T-helper 2 cell (primary cell): ENCODE data around the gene MGARP.
"Not testable (repeated sequence)": the region's sequence is repeated elsewhere in the genome, so short reads cannot be mapped to it uniquely, and the experiment has no call there.

Source experiments
- DNase-seq, 5 experiments: peaks; one replicate each; pipeline versions ENCODE4 v3.0.0 to v3.0.0-alpha.2; 2012 to 2022

The MGARP gene

DNA sequence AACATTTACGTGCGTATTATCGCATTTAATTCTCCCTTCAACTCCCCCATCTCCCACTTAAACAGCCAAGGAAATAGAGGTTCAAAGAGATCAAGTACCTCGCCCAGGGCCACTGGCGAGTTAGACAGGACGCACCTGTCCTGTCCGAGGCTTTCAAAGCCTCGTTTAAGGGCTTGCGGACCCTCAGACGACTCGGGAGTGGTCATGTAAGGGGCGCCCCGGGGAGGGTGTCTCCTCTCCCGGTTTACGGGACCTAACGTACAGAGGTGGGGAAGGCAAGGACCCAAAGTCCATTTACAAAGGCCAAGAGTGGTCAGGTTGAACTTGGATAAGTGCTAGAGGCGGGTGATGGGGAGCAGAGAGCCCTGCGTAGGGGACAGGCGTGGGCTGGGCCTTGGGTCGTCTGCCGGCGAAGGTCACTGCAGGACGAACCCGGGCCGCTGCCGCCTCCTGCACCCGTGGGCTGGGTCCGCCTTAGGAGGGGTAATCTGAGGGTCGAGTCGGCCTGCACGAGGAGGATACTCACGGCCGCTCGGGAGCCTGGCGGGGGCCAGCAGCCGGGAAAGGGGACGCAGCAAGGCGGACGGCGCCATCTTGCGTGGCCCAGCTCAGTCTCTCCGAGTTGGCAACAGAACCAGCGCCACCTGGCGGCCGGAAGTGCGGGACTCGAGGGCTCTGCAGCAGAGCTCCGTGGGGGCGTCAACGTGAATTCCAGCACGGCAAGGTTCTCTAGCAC lies 15.3 kb upstream of the MGARP start:
- DNase-seq, result peak; percentile 86 to 99 (median 96)

DNA sequence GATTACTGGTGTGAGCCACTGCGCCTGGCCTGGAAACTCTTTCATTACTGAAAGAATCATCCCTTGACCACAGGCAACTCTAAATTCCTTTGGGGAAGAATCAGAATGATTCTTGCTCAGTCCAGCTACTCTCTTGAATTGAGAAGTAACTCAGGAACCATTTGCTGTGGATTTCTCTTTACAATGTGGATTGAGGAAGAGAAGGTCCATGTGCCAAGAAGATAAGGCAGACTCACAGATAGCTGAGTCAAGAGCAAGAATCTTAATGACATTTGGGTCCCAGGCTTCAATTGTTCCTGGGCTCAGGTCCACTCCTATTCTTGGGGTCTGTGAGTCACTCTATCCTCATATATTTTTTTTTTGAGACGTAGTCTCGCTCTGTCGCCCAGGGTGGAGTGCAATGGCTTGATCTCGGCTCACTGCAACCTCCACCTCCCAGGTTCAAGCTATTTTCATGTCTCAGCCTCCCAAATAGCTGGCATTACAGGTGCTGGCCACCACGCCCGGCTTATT lies 6.2 kb upstream of the MGARP start:
- no peak for DNase-seq

DNA sequence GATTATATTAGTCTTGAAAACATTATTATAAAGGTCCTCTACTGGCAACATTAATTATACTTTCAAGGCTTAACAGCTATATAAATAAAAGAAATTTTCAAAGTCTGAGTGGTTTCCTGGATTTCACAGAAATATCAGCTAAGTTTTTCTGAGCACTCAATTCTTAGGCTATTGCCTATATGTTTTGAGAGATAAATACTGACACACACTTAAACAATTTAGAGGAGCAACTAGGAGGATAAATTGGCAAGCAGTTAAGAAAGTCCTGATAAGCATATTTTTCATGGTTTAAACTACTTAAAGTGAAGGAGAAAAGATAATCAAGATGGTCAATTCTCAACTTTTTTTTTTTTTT lies 2.7 kb upstream of the MGARP start:
- DNase-seq, result no peak

- no peak for DNase-seq
Observed at GRCh38 chr4:139282065-139282720, 2.2 kb upstream of the MGARP start.

- DNase-seq, result no peak
Observed at GRCh38 chr4:139278912-139279759, 889 bp downstream of the MGARP start.

DNA sequence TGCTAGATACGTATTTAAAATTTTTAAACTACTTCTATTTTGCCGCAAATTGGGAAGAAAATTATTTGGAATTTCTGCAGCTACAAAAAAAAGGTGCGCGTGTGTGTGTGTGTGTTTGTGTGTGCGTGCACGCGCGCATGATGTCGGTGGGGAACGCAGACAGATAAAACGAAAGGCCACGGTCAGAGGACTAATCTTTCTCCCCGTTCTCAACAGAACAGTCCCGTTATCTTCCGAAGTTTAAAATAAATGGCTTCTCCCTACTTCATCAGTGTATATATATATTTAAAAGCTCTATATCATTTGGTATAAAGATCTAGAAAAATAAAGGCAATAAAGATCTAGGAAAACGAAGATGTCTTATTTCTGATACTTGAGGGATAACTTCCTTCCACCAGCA lies 1.5 kb downstream of the MGARP start:
- DNase-seq, result no peak

DNA sequence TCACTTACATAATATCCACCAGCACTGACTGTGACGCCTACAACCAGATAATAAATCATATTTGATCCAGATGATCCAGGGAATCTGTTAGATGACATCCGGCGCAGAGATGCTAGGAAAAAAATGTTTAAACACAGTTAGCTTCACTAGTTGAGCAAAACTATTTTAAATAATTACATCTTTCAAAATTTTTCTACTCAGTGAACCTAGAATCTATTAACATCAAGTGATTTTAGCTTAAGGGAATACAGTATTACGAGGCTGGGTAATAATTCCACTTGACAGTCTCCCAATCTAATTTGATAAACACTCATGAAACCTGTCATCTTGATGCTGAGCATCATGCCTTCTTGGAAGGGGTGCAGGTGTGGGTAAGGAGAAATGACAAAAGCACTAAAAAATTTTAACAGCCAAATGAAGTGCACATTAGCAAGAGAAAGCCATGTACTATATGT lies 4.7 kb downstream of the MGARP start:
- no peak for DNase-seq

- no peak for DNase-seq
Observed at GRCh38 chr4:139274790-139275189, 5.2 kb downstream of the MGARP start.

DNA sequence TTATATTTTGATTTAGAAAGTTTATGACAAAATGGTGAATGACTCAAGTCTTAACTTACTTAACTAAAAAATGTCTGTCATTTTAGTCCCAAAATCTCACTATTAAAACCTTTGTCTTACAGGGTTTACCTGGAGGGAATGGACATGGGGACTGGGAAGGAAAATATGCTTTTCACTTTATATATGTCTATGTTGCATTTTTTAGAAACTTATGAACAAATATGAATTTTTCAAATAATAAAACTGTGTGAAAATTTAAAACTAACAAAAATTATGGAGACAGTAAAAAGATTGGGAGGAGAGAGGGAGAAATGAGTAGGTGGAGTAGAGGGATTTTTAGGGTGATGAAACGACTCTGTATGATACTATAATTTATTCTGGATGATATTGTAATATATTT lies 6.2 kb downstream of the MGARP start:
- no peak for DNase-seq

DNA sequence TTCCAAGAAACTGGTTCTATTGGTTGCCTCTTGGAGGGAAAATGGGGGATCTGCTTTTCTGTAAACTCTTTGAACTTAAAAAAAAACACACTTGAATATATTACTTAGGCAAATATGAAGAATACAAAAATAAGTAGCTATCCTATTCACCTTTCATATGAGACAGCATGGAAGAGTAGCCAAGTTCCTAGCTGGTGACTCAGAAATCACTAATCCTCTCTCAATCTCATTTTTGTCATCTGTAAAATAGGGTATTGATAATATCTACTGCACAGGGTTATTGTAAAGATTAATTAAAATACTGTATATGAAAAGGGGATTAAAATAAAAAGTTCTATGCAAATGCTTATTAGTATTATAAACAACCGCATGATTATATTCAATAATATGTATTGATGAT lies 12.7 kb downstream of the MGARP start:
- no peak for DNase-seq

DNA sequence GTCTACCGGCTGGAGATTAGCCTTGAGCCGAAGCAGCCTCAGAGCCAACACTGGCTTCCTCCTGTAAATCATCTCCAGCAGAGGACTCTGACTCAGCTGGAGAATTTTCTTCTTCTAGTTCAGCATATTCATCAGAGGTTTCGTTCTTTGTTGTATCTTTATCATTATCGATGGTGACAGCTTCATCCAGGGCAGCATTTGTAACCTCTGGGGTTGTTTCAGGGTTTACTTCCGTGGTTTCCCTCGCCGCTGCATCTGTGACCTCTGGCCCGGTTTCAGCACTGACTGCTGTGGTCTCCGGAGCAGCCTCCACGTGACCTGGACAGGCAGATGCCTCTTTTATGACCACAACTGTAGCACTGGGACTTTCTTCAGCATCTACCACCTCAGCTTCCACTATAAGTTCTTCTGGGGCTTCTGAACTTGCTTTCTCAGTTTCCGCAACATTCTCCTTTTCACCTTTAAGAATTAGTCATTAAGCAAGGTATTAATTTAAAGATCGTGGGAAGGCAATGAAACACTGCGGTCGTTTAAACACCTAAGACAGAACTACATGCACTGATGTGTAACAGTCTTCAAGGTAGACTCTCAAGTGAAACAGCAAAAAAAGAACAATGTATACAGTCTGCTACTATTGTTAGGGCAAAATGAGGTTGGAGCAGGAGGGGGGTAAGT lies 13.3 kb downstream of the MGARP start:
- DNase-seq, result peak; percentile 22 to 98 (median 71)

DNA sequence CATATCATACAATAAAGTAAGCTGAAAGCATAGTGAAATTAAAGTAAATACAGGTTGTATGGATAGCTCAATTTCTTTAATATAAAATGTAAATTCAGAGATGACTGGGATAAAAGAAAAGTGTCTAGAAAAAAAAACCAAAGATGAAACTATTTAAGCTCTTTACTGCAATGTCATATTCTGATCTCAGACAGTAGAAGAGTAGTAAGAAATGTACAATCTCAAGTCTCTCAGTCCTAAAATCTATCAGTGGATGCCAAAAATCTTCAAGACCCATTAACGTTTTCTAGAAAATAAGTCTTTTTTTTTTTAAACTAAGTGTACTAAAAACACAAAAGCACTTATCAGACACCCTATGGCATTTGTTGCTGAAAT lies 13.8 kb downstream of the MGARP start:
- DNase-seq, result no peak

DNA sequence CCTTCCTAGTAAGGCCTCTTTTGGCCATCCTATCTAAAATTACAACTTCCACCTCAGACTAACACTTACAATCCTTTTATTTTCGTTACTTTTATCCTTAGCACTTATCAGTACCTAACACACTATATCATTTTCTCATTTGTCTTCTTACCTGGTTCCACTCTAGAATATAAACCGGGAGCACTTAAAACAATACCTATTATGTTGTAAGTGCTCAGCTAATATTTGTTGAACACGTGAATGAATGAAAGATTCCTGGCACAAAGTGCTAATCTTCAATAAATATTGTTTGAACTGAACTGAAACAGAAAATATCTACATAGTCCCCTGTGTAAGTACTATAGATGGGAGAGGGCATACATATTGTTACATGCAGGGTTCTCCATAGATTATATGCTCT lies 14.4 kb downstream of the MGARP start:
- no peak for DNase-seq

DNA sequence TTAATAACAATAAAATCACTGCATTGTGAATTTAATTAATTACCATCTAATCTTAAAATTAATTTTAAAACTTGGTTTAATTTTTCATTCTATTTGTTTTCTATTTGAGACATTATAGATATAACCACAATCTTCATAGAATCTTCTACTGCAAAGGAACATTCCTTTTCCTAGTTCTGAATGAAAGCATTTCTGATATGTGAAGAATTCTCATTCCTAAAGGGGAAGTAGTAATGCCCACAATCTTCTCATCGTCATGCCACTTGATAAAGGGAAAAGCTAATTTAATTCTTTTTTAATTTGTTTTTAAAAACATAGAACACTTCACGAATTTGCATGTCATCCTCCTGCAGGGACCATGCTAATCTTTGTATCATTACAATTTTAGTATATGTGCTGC lies 23.7 kb downstream of the MGARP start:
- DNase-seq, result no peak

- DNase-seq, result not testable (repeated sequence)
Observed at GRCh38 chr4:139255581-139255980, 24.4 kb downstream of the MGARP start.

DNA sequence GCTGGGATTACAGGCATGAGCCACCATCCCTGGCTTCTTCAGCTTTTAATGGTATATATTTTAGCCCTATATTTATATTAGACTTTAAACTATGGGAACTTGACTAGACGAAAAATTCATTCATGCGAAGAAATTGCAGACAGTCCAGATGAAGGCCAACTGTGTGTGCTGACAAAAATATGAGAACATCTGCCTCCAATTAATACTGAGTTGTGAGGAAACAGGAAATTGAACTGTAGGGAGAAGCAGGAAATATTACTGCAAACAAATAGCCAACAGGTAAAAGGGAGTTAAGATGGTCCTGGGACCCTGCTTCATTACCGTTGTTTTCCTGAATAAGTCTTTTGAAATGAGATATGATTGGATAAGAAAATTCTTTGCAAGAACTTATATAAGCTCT lies 26.3 kb downstream of the MGARP start:
- no peak for DNase-seq

GRCh38 chr4:139253046-139253445 lies 27.0 kb downstream of the MGARP start:
- DNase-seq, result no peak

GRCh38 chr4:139247700-139248238 lies 32.3 kb downstream of the MGARP start:
- no peak for DNase-seq

- DNase-seq, result no peak
Observed at GRCh38 chr4:139247241-139247640, 32.8 kb downstream of the MGARP start.

- no peak for DNase-seq
Observed at GRCh38 chr4:139246166-139246565, 33.9 kb downstream of the MGARP start.

GRCh38 chr4:139245590-139245989 lies 34.4 kb downstream of the MGARP start:
- no peak for DNase-seq
